Neural progenitor cell (in vitro differentiated cells): ENCODE measurements around the gene FUT7. TPM values are rescaled to one million over a fixed set of nuclear protein-coding genes. Genes with fewer than 3 reads are reported as not detected.

Source experiments
- DNase-seq: peaks from one replicate; pipeline ENCODE4 v3.0.0-alpha.2; 2016; ENCODE audit warnings: low spot score
- H2AFZ ChIP-seq: fragments of 200-600 bp; sonication (generic); replicated peaks from 2 replicates; pipeline ENCODE4 v1.6.1; 2016; ENCODE audit warnings: antibody characterized with exemption
- H3F3A ChIP-seq: fragments of 200-600 bp; sonication (generic); 2 replicates; pipeline ENCODE4 v1.6.1; 2016; ENCODE audit warnings: antibody characterized with exemption, low read depth
- H3K27ac ChIP-seq: fragments of 200-600 bp; sonication (generic); 2 replicates; pipeline ENCODE4 v1.5.1; 2016; ENCODE audit warnings: mild to moderate bottlenecking
- H3K27me3 ChIP-seq: fragments of 200-600 bp; sonication (generic); 2 replicates; pipeline ENCODE4 v1.6.1; 2016; ENCODE audit warnings: mild to moderate bottlenecking, moderate library complexity
- H3K36me3 ChIP-seq: fragments of 200-600 bp; sonication (generic); 2 replicates; pipeline ENCODE4 v1.5.1; 2016
- H3K4me1 ChIP-seq: fragments of 200-600 bp; sonication (generic); 2 replicates; pipeline ENCODE4 v1.6.1; 2016; ENCODE audit warnings: mixed run types
- H3K4me2 ChIP-seq: fragments of 200-600 bp; sonication (generic); 2 replicates; pipeline ENCODE4 v1.6.1; 2016
- H3K4me3 ChIP-seq: fragments of 200-600 bp; sonication (generic); 2 replicates; pipeline ENCODE4 v1.5.1; 2016
- H3K79me2 ChIP-seq: fragments of 200-600 bp; sonication (generic); 2 replicates; pipeline ENCODE4 v1.6.1; 2016; ENCODE audit warnings: low read depth
- H3K9ac ChIP-seq: fragments of 200-600 bp; sonication (generic); 2 replicates; pipeline ENCODE4 v1.6.1; 2016
- H3K9me3 ChIP-seq: fragments of 200-600 bp; sonication (generic); 2 replicates; pipeline ENCODE4 v1.5.1; 2016; ENCODE audit warnings: low read depth
- H4K20me1 ChIP-seq: fragments of 200-600 bp; sonication (generic); 2 replicates; pipeline ENCODE4 v1.6.1; 2016; ENCODE audit warnings: low read depth
- H3K27ac Mint-ChIP-seq: 3 replicates; pipeline ENCODE4 v1.8.0; 2021; ENCODE audit warnings: mixed read lengths
- H3K27me3 Mint-ChIP-seq: 2 replicates; pipeline ENCODE4 v1.8.0; 2022; ENCODE audit warnings: low read depth, mild to moderate bottlenecking, inconsistent platforms, moderate library complexity, mixed read lengths; ENCODE audit not compliant: insufficient read depth
- H3K36me3 Mint-ChIP-seq: 3 replicates; pipeline ENCODE4 v1.8.0; 2021; ENCODE audit warnings: mixed read lengths
- H3K4me1 Mint-ChIP-seq: 3 replicates; pipeline ENCODE4 v1.8.0; 2021; ENCODE audit warnings: mixed read lengths
- H3K4me3 Mint-ChIP-seq: 3 replicates; pipeline ENCODE4 v1.8.0; 2021; ENCODE audit warnings: mild to moderate bottlenecking, moderate library complexity, mixed read lengths
- H3K9me3 Mint-ChIP-seq: 3 replicates; pipeline ENCODE4 v1.8.0; 2020; ENCODE audit warnings: mixed read lengths
- EZH2 ChIP-seq: fragments of 200-600 bp; sonication (generic); IDR thresholded peaks from 2 replicates; pipeline ENCODE4 v1.6.1; 2017; ENCODE audit warnings: antibody characterized with exemption, mild to moderate bottlenecking, moderate library complexity
- EZH2phosphoT487 ChIP-seq: fragments of 200-600 bp; sonication (generic); IDR thresholded peaks from 2 replicates; pipeline ENCODE4 v1.6.1; 2017; ENCODE audit warnings: antibody characterized with exemption
- total RNA-seq: library from RNA; depleted of rRNA; stranded (reverse); fragments of >200 nt; gene quantifications from 2 replicates; pipeline ENCODE4 v1.2.3, GENCODE V29; 2015; ENCODE audit warnings: low replicate concordance
- TF ChIP-seq, protein P1 (sequence below): fragments of 200-600 bp; sonication (generic); IDR thresholded peaks from 2 replicates; pipeline ENCODE4 v1.5.1; 2017; ENCODE audit warnings: antibody characterized with exemption, mild to moderate bottlenecking

The FUT7 gene
- total RNA-seq, 1 donor from 2014 or later = not detected

DNA sequence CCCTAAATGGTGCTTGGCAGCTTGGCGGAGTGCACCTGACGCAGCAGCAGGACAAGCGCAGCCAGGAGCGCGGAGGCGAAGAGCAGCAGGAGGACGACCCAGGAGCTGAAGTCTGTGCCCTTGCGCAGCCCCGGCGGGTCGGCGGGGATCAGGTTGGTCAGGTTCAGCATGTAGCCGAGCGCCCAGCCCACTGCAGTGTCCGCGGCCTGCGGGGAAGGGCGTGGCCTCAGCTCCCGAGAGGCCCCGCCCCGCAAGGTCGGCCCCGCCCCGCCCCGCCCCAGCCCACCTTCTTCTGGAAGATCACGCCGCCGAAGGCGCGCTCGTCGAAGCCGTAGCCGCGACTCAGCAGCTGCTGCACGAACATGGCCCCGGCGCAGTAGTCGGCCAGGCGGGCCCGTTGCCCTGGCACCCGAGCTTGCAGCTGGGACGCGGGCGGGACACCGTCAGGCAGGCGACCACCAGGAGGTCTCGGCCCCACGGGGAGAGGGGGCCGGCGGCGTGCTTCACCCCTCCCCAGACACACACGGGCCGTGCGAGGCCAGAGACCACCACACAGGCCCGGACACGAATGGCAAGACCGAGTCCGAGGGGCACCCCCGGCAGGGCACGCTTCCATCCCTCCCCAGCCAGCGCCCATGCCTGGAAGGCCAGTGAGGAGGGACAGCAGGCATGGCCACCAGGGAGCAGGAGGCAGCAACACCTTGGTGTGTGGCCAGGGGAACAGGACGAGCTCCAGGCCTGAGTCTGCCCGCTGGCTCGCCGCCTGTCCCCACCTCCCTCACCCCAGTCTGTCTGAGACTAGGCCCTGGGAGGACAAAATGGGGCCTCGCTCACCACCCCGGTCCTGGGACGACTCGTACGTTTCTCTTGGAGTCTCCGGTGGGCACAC is 17.0 kb upstream of the FUT7 start:
- Histone ChIP-seq H3K4me2 (no peak overlapping the region), H3K9me3 (no peaks in the 10 kb centered on the region), H3K4me1 (peaks cover 12% of the 10 kb centered on the region), H3K27ac (no peak overlapping the region), H4K20me1 (peaks cover 61% of the 10 kb centered on the region), H3K36me3 (no peaks in the 10 kb centered on the region), H3K79me2 (no peaks in the 10 kb centered on the region), H3K27me3 (peaks cover 94% of the 10 kb centered on the region), H3K4me3 (no peak overlapping the region), H3K9ac (no peak overlapping the region), H3F3A (peaks cover 12% of the 10 kb centered on the region), H2AFZ (no peak overlapping the region)
- TF ChIP-seq EZH2phosphoT487 (peak; percentile 14), EZH2 (no peak)
- no peaks in the 10 kb centered on the region for H3K9me3 Mint-ChIP-seq
- H3K4me1 Mint-ChIP-seq = peaks cover 4% of the 10 kb centered on the region
- H3K27ac Mint-ChIP-seq = no peak overlapping the region
- no peak for DNase-seq
- no peak overlapping the region for H3K4me3 Mint-ChIP-seq
- no peaks in the 10 kb centered on the region for H3K36me3 Mint-ChIP-seq
- H3K27me3 Mint-ChIP-seq = peaks cover 45% of the 10 kb centered on the region

DNA sequence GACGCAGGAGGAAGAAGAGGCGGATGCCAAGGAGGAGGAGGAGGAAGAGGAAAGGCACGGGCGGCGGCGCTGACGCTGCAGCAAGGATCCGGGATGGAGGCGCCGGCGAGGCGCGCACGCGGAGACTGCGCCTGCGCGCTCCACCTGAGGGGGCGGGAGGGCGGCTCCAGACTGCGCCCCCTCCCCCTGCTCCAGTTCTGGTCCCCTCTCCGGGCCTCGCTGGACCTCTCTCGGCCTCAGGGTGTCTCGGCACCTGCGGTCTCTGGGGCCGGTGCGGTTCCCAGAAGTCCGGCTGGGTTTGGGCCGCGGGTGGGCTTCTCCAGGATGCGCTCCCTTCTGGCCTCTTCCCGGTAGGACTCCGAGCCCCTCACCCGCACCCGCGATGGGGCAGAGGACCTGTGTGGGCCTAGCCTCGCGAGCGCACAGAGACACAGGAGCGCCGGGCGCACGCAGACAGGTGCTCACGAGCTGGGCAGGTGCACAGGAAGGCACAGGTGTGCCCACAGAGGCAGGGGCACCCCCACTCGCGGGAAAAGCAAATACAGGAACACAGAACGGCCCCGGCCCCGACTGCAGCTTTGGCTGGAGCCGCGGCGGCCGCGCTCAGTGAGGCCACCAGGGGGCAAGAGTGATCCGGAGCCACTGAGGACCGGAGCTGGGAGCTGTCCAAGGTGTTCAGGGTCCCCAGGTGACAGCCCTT is 14.3 kb upstream of the FUT7 start, which contains the start of gene NPDC1:
TSS of gene NPDC1 (minus strand) at position 90 of the 700 bp plus-strand sequence. CDS start 188 bp downstream, outside the sequence.
- Histone ChIP-seq H3K9me3 (no peaks in the 10 kb centered on the region), H2AFZ (peak within 1 kb of the TSS; percentile 95), H3K9ac (no peak within 1 kb of the TSS), H3K27me3 (peaks cover 69% of the 10 kb centered on the region), H3K4me2 (peak within 1 kb of the TSS; percentile 96), H3K27ac (no peak within 1 kb of the TSS), H3K79me2 (no peaks in the 10 kb centered on the region), H3K4me3 (peak within 1 kb of the TSS; percentile 72), H3F3A (peaks cover 5% of the 10 kb centered on the region), H4K20me1 (peaks cover 63% of the 10 kb centered on the region), H3K36me3 (no peaks in the 10 kb centered on the region), H3K4me1 (peaks cover 6% of the 10 kb centered on the region)
- Mint-ChIP-seq H3K9me3 (no peaks in the 10 kb centered on the region), H3K36me3 (no peaks in the 10 kb centered on the region), H3K27ac (no peak within 1 kb of the TSS), H3K4me3 (peak within 1 kb of the TSS; percentile 87), H3K27me3 (peaks cover 32% of the 10 kb centered on the region), H3K4me1 (peaks cover 4% of the 10 kb centered on the region)
- TF ChIP-seq EZH2 = peak; percentile 62
- TF ChIP-seq EZH2phosphoT487 = peak; percentile 47
- TF ChIP-seq, protein P1, sequence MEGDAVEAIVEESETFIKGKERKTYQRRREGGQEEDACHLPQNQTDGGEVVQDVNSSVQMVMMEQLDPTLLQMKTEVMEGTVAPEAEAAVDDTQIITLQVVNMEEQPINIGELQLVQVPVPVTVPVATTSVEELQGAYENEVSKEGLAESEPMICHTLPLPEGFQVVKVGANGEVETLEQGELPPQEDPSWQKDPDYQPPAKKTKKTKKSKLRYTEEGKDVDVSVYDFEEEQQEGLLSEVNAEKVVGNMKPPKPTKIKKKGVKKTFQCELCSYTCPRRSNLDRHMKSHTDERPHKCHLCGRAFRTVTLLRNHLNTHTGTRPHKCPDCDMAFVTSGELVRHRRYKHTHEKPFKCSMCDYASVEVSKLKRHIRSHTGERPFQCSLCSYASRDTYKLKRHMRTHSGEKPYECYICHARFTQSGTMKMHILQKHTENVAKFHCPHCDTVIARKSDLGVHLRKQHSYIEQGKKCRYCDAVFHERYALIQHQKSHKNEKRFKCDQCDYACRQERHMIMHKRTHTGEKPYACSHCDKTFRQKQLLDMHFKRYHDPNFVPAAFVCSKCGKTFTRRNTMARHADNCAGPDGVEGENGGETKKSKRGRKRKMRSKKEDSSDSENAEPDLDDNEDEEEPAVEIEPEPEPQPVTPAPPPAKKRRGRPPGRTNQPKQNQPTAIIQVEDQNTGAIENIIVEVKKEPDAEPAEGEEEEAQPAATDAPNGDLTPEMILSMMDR = peak; percentile 83
- peak; percentile 95 for DNase-seq

- no peaks in the 10 kb centered on the region for H3K79me2 ChIP-seq
- no peaks in the 10 kb centered on the region for H3K9me3 ChIP-seq
- peaks cover 62% of the 10 kb centered on the region for H3K27me3 ChIP-seq
- Mint-ChIP-seq H3K27ac (no peak overlapping the region), H3K27me3 (peaks cover 32% of the 10 kb centered on the region), H3K4me3 (peak overlapping the region; percentile 87), H3K9me3 (no peaks in the 10 kb centered on the region), H3K36me3 (no peaks in the 10 kb centered on the region), H3K4me1 (peaks cover 4% of the 10 kb centered on the region)
- H3K4me2 ChIP-seq = peak overlapping the region; percentile 96
- H3F3A ChIP-seq = peaks cover 5% of the 10 kb centered on the region
- H3K4me3 ChIP-seq = peak overlapping the region; percentile 72
- no peak overlapping the region for H3K9ac ChIP-seq
- H3K36me3 ChIP-seq = no peaks in the 10 kb centered on the region
- peak overlapping the region; percentile 95 for H2AFZ ChIP-seq
- H3K27ac ChIP-seq = no peak overlapping the region
- peaks cover 6% of the 10 kb centered on the region for H3K4me1 ChIP-seq
- H4K20me1 ChIP-seq = peaks cover 64% of the 10 kb centered on the region
- TF ChIP-seq EZH2 (peak; percentile 49), EZH2phosphoT487 (peak; percentile 42)
- TF ChIP-seq, protein P1 = no peak
- peak; percentile 76 for DNase-seq
These were observed 13.6 kb upstream of the FUT7 start for GRCh38 chr9:137045294-137046087.
